PFSK-1 (cell line): Measurements from ENCODE around the gene CELSR1.

Experiments
- POLR2AphosphoS5 ChIP-seq: IDR thresholded peaks from 2 replicates; pipeline ENCODE4 v1.6.1; 2012; ENCODE audit warnings: low read depth, mild to moderate bottlenecking, control low read depth, low read length, moderate library complexity
- SIN3A ChIP-seq: IDR thresholded peaks from 2 replicates; pipeline ENCODE4 v1.6.1; 2012; ENCODE audit warnings: mild to moderate bottlenecking, low read length, moderate library complexity, borderline replicate concordance; ENCODE audit not compliant: insufficient read depth
- TAF1 ChIP-seq: IDR thresholded peaks from 2 replicates; pipeline ENCODE4 v1.6.1; 2012; ENCODE audit warnings: low read length, control low read depth, borderline replicate concordance; ENCODE audit not compliant: insufficient read depth

- TF ChIP-seq SIN3A = no peak
- TF ChIP-seq POLR2AphosphoS5 = no peak
- TF ChIP-seq TAF1 = no peak
These were observed 24.7 kb downstream of the CELSR1 start for GRCh38 chr22:46512683-46513082.
